Thyroid gland (tissue), 4 donors: ENCODE results near the gene SHANK3.

Experiments used
- POLR2A ChIP-seq, 2 donors: fragments of 450-650 bp; IDR thresholded peaks; one replicate each; pipeline ENCODE4 v1.6.1; 2017; ENCODE audit warnings: antibody characterized with exemption in 2 of 2, mild to moderate bottlenecking in 2 of 2, moderate library complexity in 1 of 2
- TF ChIP-seq, protein P1 (sequence below), 6 experiments: fragments of 200-600 bp in 3 of 6; fragments of 450-650 bp in 3 of 6; sonication (generic) in 3 of 6; IDR thresholded peaks; one replicate each; pipeline ENCODE4 v1.5.1; 2016 to 2019; ENCODE audit warnings: antibody characterized with exemption in 6 of 6, mild to moderate bottlenecking in 2 of 6, inconsistent platforms in 1 of 6, moderate library complexity in 1 of 6

DNA sequence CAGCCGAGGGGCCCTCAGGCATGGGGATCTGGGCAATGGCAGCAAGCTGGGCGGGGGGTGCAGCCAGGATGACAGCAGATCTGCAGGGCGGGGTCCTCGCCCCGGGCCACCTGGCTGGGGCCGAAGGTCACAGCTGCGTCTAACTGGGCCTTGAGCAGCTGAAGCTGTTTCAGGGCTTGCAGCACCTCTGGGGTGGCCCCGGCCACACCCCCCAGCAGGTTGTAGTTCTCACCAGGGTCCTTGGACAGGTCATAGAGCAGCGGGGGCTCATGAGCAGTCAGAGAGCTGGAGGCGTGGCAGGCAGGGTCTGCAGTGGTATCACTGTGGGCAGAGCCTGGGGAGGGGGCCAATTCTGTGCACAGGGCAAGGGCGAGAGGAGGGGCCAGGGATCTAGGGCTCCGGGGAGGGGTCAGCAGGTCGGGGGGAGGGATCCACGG is 47.5 kb upstream of the SHANK3 start:
- TF ChIP-seq, protein P1, sequence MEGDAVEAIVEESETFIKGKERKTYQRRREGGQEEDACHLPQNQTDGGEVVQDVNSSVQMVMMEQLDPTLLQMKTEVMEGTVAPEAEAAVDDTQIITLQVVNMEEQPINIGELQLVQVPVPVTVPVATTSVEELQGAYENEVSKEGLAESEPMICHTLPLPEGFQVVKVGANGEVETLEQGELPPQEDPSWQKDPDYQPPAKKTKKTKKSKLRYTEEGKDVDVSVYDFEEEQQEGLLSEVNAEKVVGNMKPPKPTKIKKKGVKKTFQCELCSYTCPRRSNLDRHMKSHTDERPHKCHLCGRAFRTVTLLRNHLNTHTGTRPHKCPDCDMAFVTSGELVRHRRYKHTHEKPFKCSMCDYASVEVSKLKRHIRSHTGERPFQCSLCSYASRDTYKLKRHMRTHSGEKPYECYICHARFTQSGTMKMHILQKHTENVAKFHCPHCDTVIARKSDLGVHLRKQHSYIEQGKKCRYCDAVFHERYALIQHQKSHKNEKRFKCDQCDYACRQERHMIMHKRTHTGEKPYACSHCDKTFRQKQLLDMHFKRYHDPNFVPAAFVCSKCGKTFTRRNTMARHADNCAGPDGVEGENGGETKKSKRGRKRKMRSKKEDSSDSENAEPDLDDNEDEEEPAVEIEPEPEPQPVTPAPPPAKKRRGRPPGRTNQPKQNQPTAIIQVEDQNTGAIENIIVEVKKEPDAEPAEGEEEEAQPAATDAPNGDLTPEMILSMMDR (IDR thresholded peaks at IDR 0.05): no peak
- no peak for TF ChIP-seq POLR2A (IDR thresholded peaks at IDR 0.05)
